HCT116 (cell line): ENCODE results near the gene FNDC3A. TPM values are rescaled to one million over a fixed set of nuclear protein-coding genes. Genes with fewer than 3 reads are reported as not detected.

Source experiments
- ATAC-seq: fragments of 200-7000 bp; cut with Tn5 transposase; 2 replicates; pipeline ENCODE4 v1.9.1; 2020; ENCODE audit warnings: mild to moderate bottlenecking, moderate library complexity
- BruUV-seq: library from RNA; stranded (reverse); fragments of 400-500 nt; replicated peaks from 2 replicates; lab custom pipeline; 2021; lab: Mats Ljungman, UMichigan
- CTCF ChIA-PET: fragments of 300-600 bp; sonication (Branson Sonifier 250); formaldehyde crosslinking; loops from one replicate; lab custom pipeline; 2021; ENCODE audit warnings: antibody characterized with exemption; lab: Charles Lee
- POLR2A ChIA-PET: fragments of 300-600, 350-600 bp; sonication (Branson Sonifier 250); formaldehyde crosslinking; loops from one replicate; lab custom pipeline; 2021; ENCODE audit warnings: antibody characterized with exemption; lab: Charles Lee
- RAD21 ChIA-PET, 2 experiments: fragments of 300-600 bp; sonication (Branson Sonifier 250); formaldehyde crosslinking; loops; one replicate each; lab custom pipeline; 2023; ENCODE audit warnings: low total read pairs in 2 of 2; ENCODE audit not compliant: uncharacterized antibody in 2 of 2, unreplicated experiment in 2 of 2, low non-redundant PET in 1 of 2; lab: Charles Lee
- DNase-seq: peaks from one replicate; pipeline ENCODE4 v3.0.0-alpha.2; 2010; ENCODE audit warnings: low read depth, low spot score
- H2AFZ ChIP-seq: fragments of 200-600 bp; shearing (Covaris generic), sonication (generic); 2 replicates; pipeline ENCODE4 v1.6.1; 2017; ENCODE audit warnings: low read depth, mixed run types, mixed read lengths, antibody characterized with exemption, low read length; ENCODE audit not compliant: poor library complexity, severe bottlenecking
- H3K27ac ChIP-seq: 2 replicates; pipeline ENCODE4 v1.5.1; 2012; ENCODE audit warnings: low read depth, low read length
- H3K27me3 ChIP-seq: fragments of 200-600 bp; sonication (generic); 2 replicates; pipeline ENCODE4 v1.6.1; 2016; ENCODE audit warnings: mixed run types, low read length, mixed read lengths; ENCODE audit not compliant: insufficient read depth
- H3K36me3 ChIP-seq, 2 experiments: fragments of 200-500 bp in 1 of 2; fragments of 200-600 bp in 1 of 2; sonication (Bioruptor generic) in 1 of 2; sonication (generic) in 1 of 2; 2 replicates each; pipeline versions ENCODE4 v1.5.1 to v1.6.1; 2014 to 2016; ENCODE audit warnings: low read length in 2 of 2, inconsistent platforms in 1 of 2, mixed read lengths in 1 of 2, mixed run types in 1 of 2; ENCODE audit not compliant: insufficient read depth in 2 of 2, control insufficient read depth in 1 of 2
- H3K4me1 ChIP-seq, 2 experiments: fragments of 200-600 bp in 1 of 2; sonication (generic) in 1 of 2; 2 replicates each; pipeline versions ENCODE4 v1.5.1 to v1.6.1; 2012 to 2017; ENCODE audit warnings: low read length in 2 of 2, inconsistent platforms in 1 of 2, mild to moderate bottlenecking in 1 of 2, mixed read lengths in 1 of 2, mixed run types in 1 of 2, moderate library complexity in 1 of 2; ENCODE audit not compliant: insufficient read depth in 2 of 2, control insufficient read depth in 1 of 2
- H3K4me2 ChIP-seq: fragments of 200-600 bp; sonication (generic); 2 replicates; pipeline ENCODE4 v1.6.1; 2017; ENCODE audit warnings: mixed run types, low read length, mixed read lengths
- H3K4me3 ChIP-seq, 2 experiments: fragments of 200-600 bp in 1 of 2; sonication (generic) in 1 of 2; replicated peaks in 1 of 2; 2 replicates each; pipeline ENCODE4 v1.5.1; 2011 to 2016; ENCODE audit warnings: low read length in 2 of 2, control low read depth in 1 of 2, low read depth in 1 of 2, mild to moderate bottlenecking in 1 of 2, mixed read lengths in 1 of 2, mixed run types in 1 of 2
- H3K79me2 ChIP-seq: fragments of 200-600 bp; sonication (generic); 2 replicates; pipeline ENCODE4 v1.6.1; 2017; ENCODE audit warnings: mild to moderate bottlenecking, mixed run types, low read length, moderate library complexity, mixed read lengths; ENCODE audit not compliant: insufficient read depth
- H3K9ac ChIP-seq: fragments of 200-600 bp; sonication (generic); 2 replicates; pipeline ENCODE4 v1.6.1; 2016; ENCODE audit warnings: low read length, mixed read lengths
- H3K9me2 ChIP-seq: fragments of 200-600 bp; sonication (generic), shearing (Covaris generic); 2 replicates; pipeline ENCODE4 v1.6.1; 2017; ENCODE audit warnings: mixed run types, mild to moderate bottlenecking, moderate library complexity; ENCODE audit not compliant: insufficient read depth
- H3K9me3 ChIP-seq, 2 experiments: fragments of 200-500 bp in 1 of 2; fragments of 200-600 bp in 1 of 2; sonication (Bioruptor generic) in 1 of 2; sonication (generic) in 1 of 2; 2 replicates each; pipeline ENCODE4 v1.6.1; 2014 to 2017; ENCODE audit warnings: low read length in 2 of 2, mixed read lengths in 2 of 2, inconsistent platforms in 1 of 2, low read depth in 1 of 2, mild to moderate bottlenecking in 1 of 2, mixed run types in 1 of 2, moderate library complexity in 1 of 2; ENCODE audit not compliant: control insufficient read depth in 1 of 2, insufficient read depth in 1 of 2
- H4K20me1 ChIP-seq: fragments of 200-600 bp; sonication (generic), shearing (Covaris generic); 2 replicates; pipeline ENCODE4 v1.6.1; 2017; ENCODE audit warnings: mixed run types, mild to moderate bottlenecking, moderate library complexity; ENCODE audit not compliant: insufficient read depth
- CEBPB ChIP-seq: IDR thresholded peaks from 2 replicates; pipeline ENCODE4 v1.6.1; 2012; ENCODE audit warnings: low read depth
- EGR1 ChIP-seq: IDR thresholded peaks from 2 replicates; pipeline ENCODE4 v1.6.1; 2012; ENCODE audit warnings: low read depth
- EZH2phosphoT487 ChIP-seq: fragments of 200-600 bp; IDR thresholded peaks from 2 replicates; pipeline ENCODE4 v1.6.1; 2018; ENCODE audit warnings: antibody characterized with exemption, borderline replicate concordance
- FOSL1 ChIP-seq: IDR thresholded peaks from 2 replicates; pipeline ENCODE4 v1.6.1; 2012; ENCODE audit warnings: low read depth
- SIN3A ChIP-seq: IDR thresholded peaks from 2 replicates; pipeline ENCODE4 v1.6.1; 2012; ENCODE audit warnings: low read depth
- SP1 ChIP-seq: IDR thresholded peaks from 2 replicates; pipeline ENCODE4 v1.6.1; 2012; ENCODE audit warnings: low read depth
- SRF ChIP-seq: IDR thresholded peaks from 2 replicates; pipeline ENCODE4 v1.6.1; 2012; ENCODE audit warnings: low read depth
- TCF7L2 ChIP-seq: IDR thresholded peaks from 2 replicates; pipeline ENCODE4 v1.7.0; 2011; ENCODE audit warnings: borderline replicate concordance, inconsistent platforms; ENCODE audit not compliant: insufficient read depth, insufficient read length; ENCODE audit errors: extremely low read depth
- YY1 ChIP-seq: IDR thresholded peaks from 2 replicates; pipeline ENCODE4 v1.6.1; 2011; ENCODE audit warnings: low read length, low read depth, moderate library complexity, mild to moderate bottlenecking; ENCODE audit not compliant: insufficient replicate concordance; ENCODE audit errors: extremely low read depth
- ZFX ChIP-seq: fragments of 450-650 bp; IDR thresholded peaks from 2 replicates; pipeline ENCODE4 v1.6.1; 2017
- ZNF274 ChIP-seq: fragments of 200-500 bp; sonication (Bioruptor generic); IDR thresholded peaks from 2 replicates; pipeline ENCODE4 v1.6.1; 2014; ENCODE audit warnings: mild to moderate bottlenecking, low read depth, low read length, inconsistent platforms
- intact Hi-C: fragments of 100-400 bp; cut with micrococcal nuclease; formaldehyde crosslinking; loops from 2 replicates; pipeline ENCODE4 v1.10.0; 2022
- total RNA-seq: library from RNA; stranded (reverse); gene quantifications from one replicate; pipeline ENCODE4 v1.2.1, GENCODE V29; 2021; ENCODE audit not compliant: unreplicated experiment
- TF ChIP-seq, protein P1 (sequence below), 3 experiments: fragments of 200-600 bp in 1 of 3; sonication (generic) in 1 of 3; IDR thresholded peaks in 2 of 3; conservative IDR thresholded peaks in 1 of 3; 2 replicates each; pipeline ENCODE4 v1.5.1; 2012 to 2017; ENCODE audit warnings: low read depth in 2 of 3, low read length in 2 of 3, antibody characterized with exemption in 1 of 3, borderline replicate concordance in 1 of 3, control low read depth in 1 of 3, mild to moderate bottlenecking in 1 of 3, mixed read lengths in 1 of 3, mixed run types in 1 of 3, moderate library complexity in 1 of 3; ENCODE audit not compliant: insufficient read depth in 1 of 3
- TF ChIP-seq, protein P2 (sequence below): IDR thresholded peaks from 2 replicates; pipeline ENCODE4 v1.6.1; 2012
- TF ChIP-seq, protein P3 (sequence below): IDR thresholded peaks from 2 replicates; pipeline ENCODE4 v1.6.1; 2012
- TF ChIP-seq, protein P4 (sequence below): IDR thresholded peaks from 2 replicates; pipeline ENCODE4 v1.6.1; 2012; ENCODE audit warnings: low read depth

The FNDC3A gene
- total RNA-seq, 1 experiment from 2014 or later, result 30.5 TPM

DNA sequence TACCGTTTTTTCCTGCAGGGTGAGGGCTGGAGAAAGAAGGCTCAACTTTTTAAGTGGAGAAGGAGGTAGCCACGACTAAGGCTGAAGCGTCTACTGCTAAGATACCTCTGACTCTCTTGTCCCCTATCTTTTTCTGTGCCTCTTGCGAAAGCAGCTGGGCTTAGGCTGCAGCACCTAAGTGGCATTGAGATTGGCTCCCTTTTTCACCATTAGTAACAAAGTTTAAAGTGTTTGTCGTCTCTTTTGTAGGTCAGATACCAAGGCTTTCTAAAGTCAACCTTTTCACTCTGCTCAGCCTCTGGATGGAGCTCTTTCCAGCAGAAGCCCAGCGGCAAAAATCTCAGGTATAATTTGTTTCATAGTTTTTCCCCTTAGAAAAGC, 272.9 kb downstream of the FNDC3A start:
- H3K27me3 ChIP-seq, result peaks cover 9% of the 10 kb centered on the region; the same call in 1 of the 2 replicates
- H2AFZ ChIP-seq, result peak overlapping the region; percentile 29
- TF ChIP-seq, protein P1, sequence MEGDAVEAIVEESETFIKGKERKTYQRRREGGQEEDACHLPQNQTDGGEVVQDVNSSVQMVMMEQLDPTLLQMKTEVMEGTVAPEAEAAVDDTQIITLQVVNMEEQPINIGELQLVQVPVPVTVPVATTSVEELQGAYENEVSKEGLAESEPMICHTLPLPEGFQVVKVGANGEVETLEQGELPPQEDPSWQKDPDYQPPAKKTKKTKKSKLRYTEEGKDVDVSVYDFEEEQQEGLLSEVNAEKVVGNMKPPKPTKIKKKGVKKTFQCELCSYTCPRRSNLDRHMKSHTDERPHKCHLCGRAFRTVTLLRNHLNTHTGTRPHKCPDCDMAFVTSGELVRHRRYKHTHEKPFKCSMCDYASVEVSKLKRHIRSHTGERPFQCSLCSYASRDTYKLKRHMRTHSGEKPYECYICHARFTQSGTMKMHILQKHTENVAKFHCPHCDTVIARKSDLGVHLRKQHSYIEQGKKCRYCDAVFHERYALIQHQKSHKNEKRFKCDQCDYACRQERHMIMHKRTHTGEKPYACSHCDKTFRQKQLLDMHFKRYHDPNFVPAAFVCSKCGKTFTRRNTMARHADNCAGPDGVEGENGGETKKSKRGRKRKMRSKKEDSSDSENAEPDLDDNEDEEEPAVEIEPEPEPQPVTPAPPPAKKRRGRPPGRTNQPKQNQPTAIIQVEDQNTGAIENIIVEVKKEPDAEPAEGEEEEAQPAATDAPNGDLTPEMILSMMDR (IDR thresholded peaks at IDR 0.05 in 2 of 3, conservative IDR thresholded peaks at IDR 0.05 in 1 of 3; ENCODE audit: borderline replicate concordance in 1 of 3, insufficient read depth in 1 of 3, low read depth in 2 of 3, low read length in 2 of 3), result peak in 2 of 3 experiments; percentile 7 to 32; a peak in 1 of 6 replicates
- TF ChIP-seq SRF, result no peak
- peak overlapping the region; percentile 82 for H3K9ac ChIP-seq
- ChIA-PET RAD21 (no interaction called here), POLR2A (interaction anchor here (1.6 kb wide), 1 partner anchor 10 kb away, joined by 3 read pairs; no protein-coding TSS in a partner anchor), CTCF (interaction anchor here (1.2 to 2.6 kb wide), 4 partner anchors 32 to 358 kb away, joined by 3 to 13 read pairs (median 5); no protein-coding TSS in a partner anchor)
- no peak for DNase-seq
- H3K36me3 ChIP-seq, result no peaks in the 10 kb centered on the region
- ATAC-seq, result peak; percentile 4
- peak overlapping the region; percentile 91 for H3K4me2 ChIP-seq
- H4K20me1 ChIP-seq, result no peaks in the 10 kb centered on the region
- H3K4me1 ChIP-seq, result peaks cover 4 to 15% of the 10 kb centered on the region in 2 experiments; a peak in 3 of 4 replicates
- H3K79me2 ChIP-seq, result peaks cover 16% of the 10 kb centered on the region
- H3K27ac ChIP-seq, result peak overlapping the region; percentile 57
- no peaks in the 10 kb centered on the region for H3K9me3 ChIP-seq
- H3K9me2 ChIP-seq, result peaks cover 8% of the 10 kb centered on the region; the same call in 1 of the 2 replicates
- BruUV-seq, result no TSS peak
- peak overlapping the region; percentile 85 to 97 for H3K4me3 ChIP-seq
- intact Hi-C loops, result no loop called here

DNA sequence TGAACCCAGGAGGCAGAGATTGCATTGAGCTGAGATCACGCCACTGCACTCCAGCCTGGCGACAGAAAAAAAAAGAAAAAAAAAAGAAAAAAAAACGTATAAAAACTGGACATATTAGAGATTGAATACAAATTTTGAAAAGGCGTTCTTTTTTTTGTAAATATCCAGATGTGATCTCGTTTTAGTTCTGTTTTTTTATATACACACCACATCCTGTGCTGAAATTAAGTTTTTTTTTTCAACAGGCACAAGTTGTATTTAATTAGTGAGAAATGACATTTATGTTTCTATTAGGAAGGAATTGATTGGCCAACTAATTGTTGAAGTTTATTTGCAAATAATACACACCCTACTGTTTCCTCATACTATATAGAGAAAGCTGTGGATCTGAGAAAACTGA, 275.6 kb downstream of the FNDC3A start:
- no peak overlapping the region for H2AFZ ChIP-seq
- no peak for ATAC-seq
- H3K27me3 ChIP-seq, result no peaks in the 10 kb centered on the region
- H3K9me3 ChIP-seq, result no peaks in the 10 kb centered on the region
- peaks cover 5% of the 10 kb centered on the region in 2 experiments; a peak in 2 of 4 replicates for H3K36me3 ChIP-seq
- peaks cover 8% of the 10 kb centered on the region; the same call in 1 of the 2 replicates for H3K9me2 ChIP-seq
- H3K4me1 ChIP-seq, result peaks cover 4 to 15% of the 10 kb centered on the region in 2 experiments; a peak in 3 of 4 replicates
- no TSS peak for BruUV-seq
- H3K79me2 ChIP-seq, result peaks cover 16% of the 10 kb centered on the region
- H3K4me3 ChIP-seq, result no peak overlapping the region
- no peak overlapping the region for H3K9ac ChIP-seq
- no peak overlapping the region for H3K4me2 ChIP-seq
- H4K20me1 ChIP-seq, result no peaks in the 10 kb centered on the region
- H3K27ac ChIP-seq, result no peak overlapping the region
- DNase-seq, result no peak
- ChIA-PET CTCF (no interaction called here), RAD21 (no interaction called here), POLR2A (no interaction called here)
- intact Hi-C loops, result no loop called here
- TF ChIP-seq EZH2phosphoT487 (no peak), FOSL1 (no peak), ZFX (no peak), YY1 (no peak), TCF7L2 (no peak), SIN3A (no peak), ZNF274 (no peak), SP1 (no peak), CEBPB (no peak), EGR1 (no peak), SRF (no peak)
- TF ChIP-seq, protein P2, sequence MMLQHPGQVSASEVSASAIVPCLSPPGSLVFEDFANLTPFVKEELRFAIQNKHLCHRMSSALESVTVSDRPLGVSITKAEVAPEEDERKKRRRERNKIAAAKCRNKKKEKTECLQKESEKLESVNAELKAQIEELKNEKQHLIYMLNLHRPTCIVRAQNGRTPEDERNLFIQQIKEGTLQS, result no peak
- TF ChIP-seq, protein P3, sequence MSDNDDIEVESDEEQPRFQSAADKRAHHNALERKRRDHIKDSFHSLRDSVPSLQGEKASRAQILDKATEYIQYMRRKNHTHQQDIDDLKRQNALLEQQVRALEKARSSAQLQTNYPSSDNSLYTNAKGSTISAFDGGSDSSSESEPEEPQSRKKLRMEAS, result no peak
- TF ChIP-seq, protein P4, sequence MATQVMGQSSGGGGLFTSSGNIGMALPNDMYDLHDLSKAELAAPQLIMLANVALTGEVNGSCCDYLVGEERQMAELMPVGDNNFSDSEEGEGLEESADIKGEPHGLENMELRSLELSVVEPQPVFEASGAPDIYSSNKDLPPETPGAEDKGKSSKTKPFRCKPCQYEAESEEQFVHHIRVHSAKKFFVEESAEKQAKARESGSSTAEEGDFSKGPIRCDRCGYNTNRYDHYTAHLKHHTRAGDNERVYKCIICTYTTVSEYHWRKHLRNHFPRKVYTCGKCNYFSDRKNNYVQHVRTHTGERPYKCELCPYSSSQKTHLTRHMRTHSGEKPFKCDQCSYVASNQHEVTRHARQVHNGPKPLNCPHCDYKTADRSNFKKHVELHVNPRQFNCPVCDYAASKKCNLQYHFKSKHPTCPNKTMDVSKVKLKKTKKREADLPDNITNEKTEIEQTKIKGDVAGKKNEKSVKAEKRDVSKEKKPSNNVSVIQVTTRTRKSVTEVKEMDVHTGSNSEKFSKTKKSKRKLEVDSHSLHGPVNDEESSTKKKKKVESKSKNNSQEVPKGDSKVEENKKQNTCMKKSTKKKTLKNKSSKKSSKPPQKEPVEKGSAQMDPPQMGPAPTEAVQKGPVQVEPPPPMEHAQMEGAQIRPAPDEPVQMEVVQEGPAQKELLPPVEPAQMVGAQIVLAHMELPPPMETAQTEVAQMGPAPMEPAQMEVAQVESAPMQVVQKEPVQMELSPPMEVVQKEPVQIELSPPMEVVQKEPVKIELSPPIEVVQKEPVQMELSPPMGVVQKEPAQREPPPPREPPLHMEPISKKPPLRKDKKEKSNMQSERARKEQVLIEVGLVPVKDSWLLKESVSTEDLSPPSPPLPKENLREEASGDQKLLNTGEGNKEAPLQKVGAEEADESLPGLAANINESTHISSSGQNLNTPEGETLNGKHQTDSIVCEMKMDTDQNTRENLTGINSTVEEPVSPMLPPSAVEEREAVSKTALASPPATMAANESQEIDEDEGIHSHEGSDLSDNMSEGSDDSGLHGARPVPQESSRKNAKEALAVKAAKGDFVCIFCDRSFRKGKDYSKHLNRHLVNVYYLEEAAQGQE, result no peak
